AG04449 (cell line): ENCODE data around the gene ADH5.
"Not testable (repeated sequence)": the region's sequence is repeated elsewhere in the genome, so short reads cannot be mapped to it uniquely, and the experiment has no call there.

Experiments used
- CTCF ChIA-PET: fragments of 350-600 bp; formaldehyde crosslinking; extraction: SDS; loops from one replicate; lab custom pipeline; 2021; ENCODE audit warnings: antibody characterized with exemption; lab: Yijun Ruan, JAX
- POLR2A ChIA-PET: fragments of 400-600, 350-600 bp; formaldehyde crosslinking; extraction: SDS; loops from one replicate; lab custom pipeline; 2020; ENCODE audit warnings: antibody characterized with exemption, inconsistent platforms; lab: Yijun Ruan, JAX
- DNase-seq: peaks from one replicate; pipeline ENCODE4 v3.0.0-alpha.2; 2010; ENCODE audit warnings: low read depth, low spot score
- H3K4me3 ChIP-seq: 2 replicates; pipeline ENCODE4 v1.5.1; 2011; ENCODE audit warnings: low read depth, mild to moderate bottlenecking, control low read depth, low read length
- TF ChIP-seq, protein P1 (sequence below): IDR thresholded peaks from one replicate; pipeline ENCODE4 v1.5.1; 2011; ENCODE audit warnings: mild to moderate bottlenecking, moderate library complexity, low read length, control low read depth, inconsistent platforms; ENCODE audit not compliant: insufficient read depth; ENCODE audit errors: missing control alignments

The ADH5 gene

DNA sequence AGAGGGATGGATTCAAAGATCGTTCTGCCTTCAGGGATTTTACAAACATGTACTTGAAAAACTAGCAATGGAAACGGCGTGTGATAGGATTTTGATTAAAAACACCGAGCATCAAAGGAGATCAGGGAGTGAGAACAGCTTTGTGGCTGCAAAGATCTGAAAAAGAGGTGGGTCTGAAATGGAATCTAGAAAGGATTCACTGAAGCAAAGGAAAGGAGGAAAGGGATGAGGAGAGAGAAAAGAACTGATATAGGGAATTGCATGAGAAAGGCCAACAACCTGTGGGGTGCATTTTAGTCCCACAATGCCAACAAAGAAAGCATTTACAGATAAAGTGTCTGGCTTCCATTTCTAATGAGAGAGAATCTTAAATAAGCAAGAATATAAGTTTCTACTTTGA, 32.4 kb upstream of the ADH5 start:
- no peak overlapping the region for H3K4me3 ChIP-seq
- DNase-seq = no peak
- TF ChIP-seq, protein P1, sequence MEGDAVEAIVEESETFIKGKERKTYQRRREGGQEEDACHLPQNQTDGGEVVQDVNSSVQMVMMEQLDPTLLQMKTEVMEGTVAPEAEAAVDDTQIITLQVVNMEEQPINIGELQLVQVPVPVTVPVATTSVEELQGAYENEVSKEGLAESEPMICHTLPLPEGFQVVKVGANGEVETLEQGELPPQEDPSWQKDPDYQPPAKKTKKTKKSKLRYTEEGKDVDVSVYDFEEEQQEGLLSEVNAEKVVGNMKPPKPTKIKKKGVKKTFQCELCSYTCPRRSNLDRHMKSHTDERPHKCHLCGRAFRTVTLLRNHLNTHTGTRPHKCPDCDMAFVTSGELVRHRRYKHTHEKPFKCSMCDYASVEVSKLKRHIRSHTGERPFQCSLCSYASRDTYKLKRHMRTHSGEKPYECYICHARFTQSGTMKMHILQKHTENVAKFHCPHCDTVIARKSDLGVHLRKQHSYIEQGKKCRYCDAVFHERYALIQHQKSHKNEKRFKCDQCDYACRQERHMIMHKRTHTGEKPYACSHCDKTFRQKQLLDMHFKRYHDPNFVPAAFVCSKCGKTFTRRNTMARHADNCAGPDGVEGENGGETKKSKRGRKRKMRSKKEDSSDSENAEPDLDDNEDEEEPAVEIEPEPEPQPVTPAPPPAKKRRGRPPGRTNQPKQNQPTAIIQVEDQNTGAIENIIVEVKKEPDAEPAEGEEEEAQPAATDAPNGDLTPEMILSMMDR = no peak
- ChIA-PET CTCF (interaction anchor here (0.6 to 2.9 kb wide), 8 partner anchors 9 to 342 kb away, joined by 3 to 18 read pairs (median 4); no protein-coding TSS in a partner anchor), POLR2A (no interaction called here)

DNA sequence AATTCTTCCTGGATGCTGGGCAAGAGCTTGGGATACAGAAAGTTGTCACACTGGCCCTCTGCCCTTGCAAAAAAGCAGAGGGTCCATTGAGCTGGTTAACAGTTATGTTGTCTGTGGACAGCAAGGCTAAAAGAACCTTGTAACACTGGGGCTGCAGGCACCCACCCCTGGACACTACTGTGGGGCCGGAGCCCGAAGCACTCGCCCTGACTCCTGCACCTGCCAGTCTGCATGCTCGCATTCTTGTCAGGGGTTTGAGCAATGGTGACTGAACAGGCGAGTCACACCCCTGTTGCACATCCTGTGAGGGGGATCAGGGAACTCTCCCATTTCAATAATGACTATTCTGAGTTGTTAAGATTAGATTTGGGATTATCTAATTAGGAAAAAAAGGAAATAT, 31.9 kb upstream of the ADH5 start:
- ChIA-PET POLR2A (no interaction called here), CTCF (interaction anchor here (1.5 to 2.9 kb wide), 4 partner anchors 8 to 342 kb away, joined by 4 to 18 read pairs (median 10); no protein-coding TSS in a partner anchor)
- TF ChIP-seq, protein P1 = no peak
- DNase-seq = no peak
- H3K4me3 ChIP-seq = no peak overlapping the region

DNA sequence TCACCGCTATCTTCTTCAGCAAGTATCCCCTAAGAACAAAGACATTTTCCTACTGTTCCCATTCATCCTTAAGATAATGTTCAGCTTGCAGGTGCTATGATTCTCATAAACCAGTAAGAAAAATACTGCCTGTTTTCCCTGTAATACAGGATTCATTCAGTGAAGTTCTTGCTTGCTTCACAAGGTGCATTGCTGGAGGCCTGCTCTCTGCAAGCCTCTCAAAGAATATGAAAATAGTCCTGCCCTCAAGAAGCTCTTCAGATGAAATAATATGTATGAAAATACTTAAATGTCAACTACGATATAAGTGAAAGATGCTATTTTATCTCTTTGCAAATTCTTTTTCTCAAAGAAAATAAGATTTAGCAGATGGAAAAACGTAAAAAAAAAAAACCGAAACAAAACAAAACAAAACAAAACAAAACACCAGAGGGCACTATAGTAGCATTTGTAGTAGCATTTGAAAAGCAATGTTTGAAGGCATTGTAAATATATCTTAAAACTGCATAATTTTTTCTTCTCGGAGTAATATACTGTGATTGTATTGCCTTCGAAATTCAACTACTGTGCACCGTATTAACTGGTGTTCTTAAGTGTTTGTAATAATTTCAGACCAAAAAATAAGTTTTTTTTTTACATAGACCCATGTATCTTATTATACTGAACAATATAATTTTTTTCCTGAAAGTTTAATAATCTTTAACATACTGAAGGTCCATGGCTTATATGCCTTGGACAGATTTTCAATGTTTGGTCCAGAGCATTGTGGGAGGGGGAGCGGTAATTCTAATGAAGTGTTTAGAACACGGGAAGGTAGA, 29.5 kb upstream of the ADH5 start:
- TF ChIP-seq, protein P1 = no peak
- ChIA-PET POLR2A (no interaction called here), CTCF (interaction anchor here (0.7 to 2.5 kb wide), 13 partner anchors 12 to 345 kb away, joined by 3 to 29 read pairs (median 3); partner anchors contain the start of gene METAP1)
- H3K4me3 ChIP-seq = no peak overlapping the region
- DNase-seq = no peak

DNA sequence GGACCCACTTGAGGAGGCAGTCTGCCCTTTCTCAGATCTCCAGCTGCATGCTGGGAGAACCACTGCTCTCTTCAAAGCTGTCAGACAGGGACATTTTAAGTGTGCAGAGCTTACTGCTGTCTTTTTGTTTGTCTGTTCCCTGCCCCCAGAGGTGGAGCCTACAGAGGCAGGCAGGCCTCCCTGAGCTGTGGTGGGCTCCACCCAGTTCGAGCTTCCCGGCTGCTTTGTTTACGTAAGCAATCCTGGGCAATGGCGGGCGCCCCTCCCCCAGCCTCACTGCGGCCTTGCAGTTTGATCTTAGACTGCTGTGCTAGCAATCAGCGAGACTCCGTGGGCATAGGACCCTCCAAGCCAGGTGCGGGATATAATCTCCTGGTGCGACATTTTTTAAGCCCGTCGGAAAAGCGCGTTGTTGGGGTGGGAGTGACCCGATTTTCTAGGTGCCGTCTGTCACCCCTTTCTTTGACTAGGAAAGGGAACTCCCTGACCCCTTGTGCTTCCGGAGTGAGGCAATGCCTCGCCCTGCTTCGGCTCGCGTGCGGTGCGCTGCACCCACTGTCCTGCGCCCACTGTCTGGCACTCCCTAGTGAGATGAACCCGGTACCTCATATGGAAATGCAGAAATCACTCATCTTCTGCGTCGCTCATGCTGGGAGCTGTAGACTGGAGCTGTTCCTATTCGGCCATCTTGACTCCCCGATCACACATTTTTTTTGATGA, 28.7 kb upstream of the ADH5 start:
- POLR2A ChIA-PET, DNase-seq, H3K4me3 ChIP-seq: not testable (repeated sequence)
- CTCF ChIA-PET = interaction anchor here (0.7 to 2.5 kb wide), 13 partner anchors 13 to 346 kb away, joined by 3 to 29 read pairs (median 3); partner anchors contain the start of gene METAP1

DNA sequence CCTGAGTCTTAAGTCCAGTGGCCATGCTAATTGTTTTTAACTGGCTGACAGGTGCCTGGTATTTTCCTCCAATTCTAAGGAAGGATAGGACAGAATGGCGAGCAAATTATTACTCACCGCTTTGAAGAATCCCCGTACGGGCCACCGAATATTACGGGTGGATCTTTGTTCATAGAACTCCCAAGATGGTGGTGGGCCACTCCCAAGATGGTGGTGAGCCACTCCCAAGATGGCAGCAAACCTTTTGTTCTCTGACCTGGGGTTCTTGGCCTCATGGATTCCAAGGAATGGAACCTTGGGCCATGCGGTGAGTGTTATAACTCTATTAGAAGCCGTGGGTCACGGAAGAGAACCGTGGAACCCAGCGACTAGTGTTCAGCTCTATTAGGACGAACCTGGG, 20.7 kb upstream of the ADH5 start:
- CTCF ChIA-PET, H3K4me3 ChIP-seq, DNase-seq, POLR2A ChIA-PET: not testable (repeated sequence)

DNA sequence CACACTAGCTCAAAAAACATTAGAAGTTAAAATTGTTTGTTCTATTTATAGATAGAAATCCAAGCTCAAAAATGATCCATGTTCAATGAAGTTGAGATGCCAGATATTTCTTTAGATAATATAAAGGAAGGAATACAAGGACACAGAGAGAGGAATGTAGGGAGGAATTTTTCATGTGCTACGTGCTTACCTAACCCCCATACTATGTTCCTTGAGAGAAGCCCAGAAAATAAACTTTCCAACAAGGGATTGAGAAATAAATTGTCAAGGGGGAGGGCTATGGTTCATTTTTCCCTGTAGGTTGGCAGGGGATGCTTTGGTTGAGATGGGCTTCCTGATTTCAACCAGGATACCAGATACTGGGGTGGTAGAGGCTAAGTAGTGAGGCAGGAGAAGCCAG, 15.6 kb upstream of the ADH5 start:
- POLR2A ChIA-PET = interaction anchor here (1.2 kb wide), 1 partner anchor 15 kb away, joined by 4 read pairs; no protein-coding TSS in a partner anchor
- CTCF ChIA-PET = no interaction called here
- no peak for DNase-seq
- TF ChIP-seq, protein P1 = no peak
- H3K4me3 ChIP-seq = no peak overlapping the region

DNA sequence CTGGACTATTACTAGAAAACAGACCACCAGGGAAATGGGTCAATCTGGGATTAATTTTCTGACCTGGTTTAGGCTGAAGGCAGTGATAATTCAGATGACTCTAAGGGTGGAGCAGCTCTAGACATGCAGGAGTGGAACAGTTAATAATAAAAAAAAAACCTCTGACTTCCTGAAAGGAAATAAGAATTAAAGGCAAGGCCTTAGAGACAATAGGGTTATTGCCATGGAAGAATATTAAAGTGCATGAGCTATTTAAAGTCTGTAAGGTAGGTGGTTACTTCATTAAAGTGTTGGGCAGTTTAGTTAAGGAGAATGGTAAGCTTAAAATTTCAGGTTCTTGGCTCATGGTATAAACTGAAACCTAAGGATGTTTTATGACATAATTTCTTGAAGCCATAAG, 14.6 kb upstream of the ADH5 start:
- TF ChIP-seq, protein P1 = no peak
- H3K4me3 ChIP-seq = no peak overlapping the region
- no peak for DNase-seq
- CTCF ChIA-PET = interaction anchor here (1.0 to 1.2 kb wide), 2 partner anchors 47 to 346 kb away, joined by 3 read pairs; no protein-coding TSS in a partner anchor
- POLR2A ChIA-PET = interaction anchor here (1.2 kb wide), 1 partner anchor 14 kb away, joined by 4 read pairs; no protein-coding TSS in a partner anchor
